NT2/D1 (cell line): ENCODE measurements around the gene PPP1R13L.

Experiments
- YY1 ChIP-seq: IDR thresholded peaks from 2 replicates; pipeline ENCODE4 v1.6.1; 2011; ENCODE audit not compliant: insufficient read length, insufficient read depth
- ZNF274 ChIP-seq: IDR thresholded peaks from 2 replicates; pipeline ENCODE4 v1.6.1; 2011; ENCODE audit warnings: mild to moderate bottlenecking, low read depth, low read length

GRCh38 chr19:45451131-45451849 is 46.4 kb upstream of the PPP1R13L start:
- TF ChIP-seq YY1 (no peak), ZNF274 (no peak)
